Liver (tissue), 9 donors: Measurements from ENCODE around the gene COL4A3. TPM values are rescaled to one million over a fixed set of nuclear protein-coding genes. Genes with fewer than 3 reads are reported as not detected.

ENCODE experiments used
- DNase-seq: peaks from one replicate; pipeline ENCODE4 v3.0.0-alpha.2; 2017; ENCODE audit warnings: low spot score
- H3K27ac ChIP-seq, 2 donors: one replicate each; pipeline ENCODE4 v1.7.0; 2013; ENCODE audit warnings: inconsistent platforms in 2 of 2, low read length in 2 of 2, control low read depth in 1 of 2, low read depth in 1 of 2, mild to moderate bottlenecking in 1 of 2
- H3K27me3 ChIP-seq, 4 donors: one replicate each; pipeline versions ENCODE4 v1.6.1 to v1.7.0; 2013; ENCODE audit warnings: low read length in 3 of 4, inconsistent platforms in 1 of 4, mild to moderate bottlenecking in 1 of 4, moderate library complexity in 1 of 4; ENCODE audit not compliant: control insufficient read depth in 4 of 4, insufficient read depth in 4 of 4
- H3K36me3 ChIP-seq, 4 donors: one replicate each; pipeline versions ENCODE4 v1.6.1 to v1.7.0; 2013; ENCODE audit warnings: low read length in 3 of 4, mild to moderate bottlenecking in 3 of 4, low read depth in 1 of 4, moderate library complexity in 1 of 4; ENCODE audit not compliant: control insufficient read depth in 4 of 4, insufficient read depth in 3 of 4
- H3K4me1 ChIP-seq, 4 donors: one replicate each; pipeline versions ENCODE4 v1.6.1 to v1.7.0; 2013; ENCODE audit warnings: low read length in 3 of 4, mild to moderate bottlenecking in 3 of 4, moderate library complexity in 1 of 4; ENCODE audit not compliant: control insufficient read depth in 4 of 4, insufficient read depth in 4 of 4
- H3K4me3 ChIP-seq, 3 donors: one replicate each; pipeline versions ENCODE4 v1.6.1 to v1.7.0; 2013; ENCODE audit warnings: low read length in 3 of 3, control low read depth in 1 of 3, low read depth in 1 of 3, mild to moderate bottlenecking in 1 of 3
- H3K9ac ChIP-seq, 2 donors: one replicate each; pipeline ENCODE4 v1.7.0; 2013; ENCODE audit warnings: low read length in 2 of 2, mild to moderate bottlenecking in 2 of 2, moderate library complexity in 2 of 2, control low read depth in 1 of 2, low read depth in 1 of 2
- H3K9me3 ChIP-seq, 4 donors: one replicate each; pipeline versions ENCODE4 v1.6.1 to v1.7.0; 2013; ENCODE audit warnings: low read length in 3 of 4; ENCODE audit not compliant: control insufficient read depth in 4 of 4
- CTCF ChIP-seq: fragments of 150-350 bp; IDR thresholded peaks from 2 replicates; pipeline ENCODE4 v1.5.1; 2017; ENCODE audit warnings: improper control_type of control experiment, low read depth, low read length; ENCODE audit not compliant: missing input control
- EGR1 ChIP-seq, 2 donors: IDR thresholded peaks; 2 replicates each; pipeline ENCODE4 v1.6.1; 2016 to 2018; ENCODE audit warnings: antibody characterized with exemption in 2 of 2, low read depth in 2 of 2
- FOXA1 ChIP-seq: IDR thresholded peaks from 2 replicates; pipeline ENCODE4 v1.6.1; 2016; ENCODE audit warnings: antibody characterized with exemption
- FOXA2 ChIP-seq: IDR thresholded peaks from 2 replicates; pipeline ENCODE4 v1.6.1; 2016; ENCODE audit warnings: antibody characterized with exemption
- GABPA ChIP-seq, 2 donors: IDR thresholded peaks in 1 of 2; conservative IDR thresholded peaks in 1 of 2; 2 replicates each; pipeline ENCODE4 v1.6.1; 2016; ENCODE audit warnings: antibody characterized with exemption in 2 of 2, mild to moderate bottlenecking in 1 of 2, moderate library complexity in 1 of 2
- HNF4A ChIP-seq, 2 donors: conservative IDR thresholded peaks; 2 replicates each; pipeline ENCODE4 v1.6.1; 2016; ENCODE audit warnings: antibody characterized with exemption in 2 of 2, mild to moderate bottlenecking in 2 of 2
- HNF4G ChIP-seq: IDR thresholded peaks from 2 replicates; pipeline ENCODE4 v1.6.1; 2016; ENCODE audit warnings: antibody characterized with exemption
- JUND ChIP-seq, 2 donors: IDR thresholded peaks; 2 replicates each; pipeline ENCODE4 v1.6.1; 2016; ENCODE audit warnings: antibody characterized with exemption in 2 of 2
- MAX ChIP-seq: IDR thresholded peaks from 2 replicates; pipeline ENCODE4 v1.6.1; 2016; ENCODE audit warnings: antibody characterized with exemption
- NR2F2 ChIP-seq: IDR thresholded peaks from 2 replicates; pipeline ENCODE4 v1.6.1; 2016; ENCODE audit warnings: antibody characterized with exemption
- RAD21 ChIP-seq, 2 donors: IDR thresholded peaks; 2 replicates each; pipeline ENCODE4 v1.6.1; 2016; ENCODE audit warnings: antibody characterized with exemption in 2 of 2, mild to moderate bottlenecking in 2 of 2
- RXRA ChIP-seq, 2 donors: IDR thresholded peaks; 2 replicates each; pipeline ENCODE4 v1.6.1; 2017 to 2018; ENCODE audit warnings: antibody characterized with exemption in 2 of 2, mild to moderate bottlenecking in 1 of 2
- SP1 ChIP-seq: IDR thresholded peaks from 2 replicates; pipeline ENCODE4 v1.6.1; 2018; ENCODE audit warnings: antibody characterized with exemption, mild to moderate bottlenecking
- TAF1 ChIP-seq: conservative IDR thresholded peaks from 2 replicates; pipeline ENCODE4 v1.6.1; 2016; ENCODE audit warnings: antibody characterized with exemption, mild to moderate bottlenecking
- YY1 ChIP-seq: IDR thresholded peaks from 2 replicates; pipeline ENCODE4 v1.6.1; 2016; ENCODE audit warnings: antibody characterized with exemption, mild to moderate bottlenecking
- WGBS: extraction: QIAGEN DNeasy Blood & Tissue Kit; methylation state at CpG from one replicate; pipeline ENCODE4 v1.1.7; 2013; 5-methylcytosine and 5-hydroxymethylcytosine counted together
- polyA plus RNA-seq, 2 donors: library from polyadenylated mRNA; stranded (reverse) in 1 of 2; unstranded in 1 of 2; fragments of 200-250 nt in 1 of 2; fragments of >200 nt in 1 of 2; fragmentation: Nextera tagmentation in 1 of 2; extraction: Ambion mirVana in 1 of 2; gene quantifications; one replicate each; pipeline versions ENCODE4 v1.2.1 to v1.2.3, GENCODE V29; 2013 to 2015
- total RNA-seq, 2 donors: library from RNA; depleted of rRNA; stranded (reverse); fragments of >200 nt; gene quantifications; one replicate each; pipeline ENCODE4 v1.2.3, GENCODE V29; 2014
- TF ChIP-seq, protein P1 (sequence below): IDR thresholded peaks from 2 replicates; pipeline ENCODE4 v1.6.1; 2016; ENCODE audit warnings: antibody characterized with exemption, mild to moderate bottlenecking
- TF ChIP-seq, protein P2 (sequence below): IDR thresholded peaks from 2 replicates; pipeline ENCODE4 v1.6.1; 2016; ENCODE audit warnings: antibody characterized with exemption
- TF ChIP-seq, protein P3 (sequence below): IDR thresholded peaks from 2 replicates; pipeline ENCODE4 v1.6.1; 2016; ENCODE audit warnings: antibody characterized with exemption
- donor health status: healthy.
- donor health status: healthy.
- donor health status: healthy.
- donor health status: healthy.
- donor health status: healthy.

The COL4A3 gene
- total and polyA plus RNA-seq, 4 donors, result 0.05 to 2.3 (median 0.35) TPM

DNA sequence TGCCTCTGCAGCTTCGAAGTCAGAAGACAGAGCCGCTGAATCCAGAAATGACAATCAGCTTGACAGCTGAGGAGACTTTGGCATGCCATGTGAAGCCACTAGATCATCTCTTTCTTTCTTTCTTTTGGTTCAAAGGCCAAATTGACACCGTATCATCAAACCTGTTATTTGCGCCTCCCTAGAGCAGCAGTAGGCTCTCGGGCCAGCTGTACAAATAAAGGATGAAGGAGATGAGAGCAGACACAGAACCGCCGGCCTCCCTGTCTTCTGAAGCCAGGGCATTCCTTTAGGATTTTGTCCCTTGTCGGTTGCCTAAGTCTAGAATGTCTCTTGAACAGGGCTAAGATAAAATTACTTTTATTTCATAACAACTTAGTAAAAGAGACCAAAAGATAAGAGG lies 37.2 kb upstream of the COL4A3 start:
- 50% methylated on average over 8 of the region's 8 CpGs for WGBS
- TF ChIP-seq, protein P1, sequence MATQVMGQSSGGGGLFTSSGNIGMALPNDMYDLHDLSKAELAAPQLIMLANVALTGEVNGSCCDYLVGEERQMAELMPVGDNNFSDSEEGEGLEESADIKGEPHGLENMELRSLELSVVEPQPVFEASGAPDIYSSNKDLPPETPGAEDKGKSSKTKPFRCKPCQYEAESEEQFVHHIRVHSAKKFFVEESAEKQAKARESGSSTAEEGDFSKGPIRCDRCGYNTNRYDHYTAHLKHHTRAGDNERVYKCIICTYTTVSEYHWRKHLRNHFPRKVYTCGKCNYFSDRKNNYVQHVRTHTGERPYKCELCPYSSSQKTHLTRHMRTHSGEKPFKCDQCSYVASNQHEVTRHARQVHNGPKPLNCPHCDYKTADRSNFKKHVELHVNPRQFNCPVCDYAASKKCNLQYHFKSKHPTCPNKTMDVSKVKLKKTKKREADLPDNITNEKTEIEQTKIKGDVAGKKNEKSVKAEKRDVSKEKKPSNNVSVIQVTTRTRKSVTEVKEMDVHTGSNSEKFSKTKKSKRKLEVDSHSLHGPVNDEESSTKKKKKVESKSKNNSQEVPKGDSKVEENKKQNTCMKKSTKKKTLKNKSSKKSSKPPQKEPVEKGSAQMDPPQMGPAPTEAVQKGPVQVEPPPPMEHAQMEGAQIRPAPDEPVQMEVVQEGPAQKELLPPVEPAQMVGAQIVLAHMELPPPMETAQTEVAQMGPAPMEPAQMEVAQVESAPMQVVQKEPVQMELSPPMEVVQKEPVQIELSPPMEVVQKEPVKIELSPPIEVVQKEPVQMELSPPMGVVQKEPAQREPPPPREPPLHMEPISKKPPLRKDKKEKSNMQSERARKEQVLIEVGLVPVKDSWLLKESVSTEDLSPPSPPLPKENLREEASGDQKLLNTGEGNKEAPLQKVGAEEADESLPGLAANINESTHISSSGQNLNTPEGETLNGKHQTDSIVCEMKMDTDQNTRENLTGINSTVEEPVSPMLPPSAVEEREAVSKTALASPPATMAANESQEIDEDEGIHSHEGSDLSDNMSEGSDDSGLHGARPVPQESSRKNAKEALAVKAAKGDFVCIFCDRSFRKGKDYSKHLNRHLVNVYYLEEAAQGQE, result no peak
- no peak for TF ChIP-seq RAD21 (IDR thresholded peaks at IDR 0.05)
- no peak for TF ChIP-seq CTCF
- no peak for TF ChIP-seq TAF1
- TF ChIP-seq SP1, result no peak
- no peak for TF ChIP-seq FOXA1
- TF ChIP-seq, protein P2, sequence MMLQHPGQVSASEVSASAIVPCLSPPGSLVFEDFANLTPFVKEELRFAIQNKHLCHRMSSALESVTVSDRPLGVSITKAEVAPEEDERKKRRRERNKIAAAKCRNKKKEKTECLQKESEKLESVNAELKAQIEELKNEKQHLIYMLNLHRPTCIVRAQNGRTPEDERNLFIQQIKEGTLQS, result no peak
- no peak for TF ChIP-seq FOXA2
- TF ChIP-seq MAX, result no peak
- no peak for TF ChIP-seq JUND (IDR thresholded peaks at IDR 0.05)
- TF ChIP-seq GABPA (IDR thresholded peaks at IDR 0.05 in 1 of 2, conservative IDR thresholded peaks at IDR 0.05 in 1 of 2), result no peak
- TF ChIP-seq YY1, result no peak
- no peak for TF ChIP-seq HNF4A (conservative IDR thresholded peaks at IDR 0.05)
- no peak for TF ChIP-seq RXRA (IDR thresholded peaks at IDR 0.05)
- TF ChIP-seq, protein P3, sequence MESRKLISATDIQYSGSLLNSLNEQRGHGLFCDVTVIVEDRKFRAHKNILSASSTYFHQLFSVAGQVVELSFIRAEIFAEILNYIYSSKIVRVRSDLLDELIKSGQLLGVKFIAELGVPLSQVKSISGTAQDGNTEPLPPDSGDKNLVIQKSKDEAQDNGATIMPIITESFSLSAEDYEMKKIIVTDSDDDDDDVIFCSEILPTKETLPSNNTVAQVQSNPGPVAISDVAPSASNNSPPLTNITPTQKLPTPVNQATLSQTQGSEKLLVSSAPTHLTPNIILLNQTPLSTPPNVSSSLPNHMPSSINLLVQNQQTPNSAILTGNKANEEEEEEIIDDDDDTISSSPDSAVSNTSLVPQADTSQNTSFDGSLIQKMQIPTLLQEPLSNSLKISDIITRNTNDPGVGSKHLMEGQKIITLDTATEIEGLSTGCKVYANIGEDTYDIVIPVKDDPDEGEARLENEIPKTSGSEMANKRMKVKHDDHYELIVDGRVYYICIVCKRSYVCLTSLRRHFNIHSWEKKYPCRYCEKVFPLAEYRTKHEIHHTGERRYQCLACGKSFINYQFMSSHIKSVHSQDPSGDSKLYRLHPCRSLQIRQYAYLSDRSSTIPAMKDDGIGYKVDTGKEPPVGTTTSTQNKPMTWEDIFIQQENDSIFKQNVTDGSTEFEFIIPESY, result no peak
- no peak for TF ChIP-seq NR2F2
- TF ChIP-seq EGR1 (IDR thresholded peaks at IDR 0.05; ENCODE audit: low read depth in 2 of 2), result no peak
- Histone ChIP-seq H3K9me3 (no peaks in the 10 kb centered on the region), H3K36me3 (no peaks in the 10 kb centered on the region), H3K4me3 (no peak overlapping the region), H3K27ac (no peak overlapping the region), H3K27me3 (no peaks in the 10 kb centered on the region), H3K4me1 (peaks cover 0 to 3% (median 1%) of the 10 kb centered on the region in 4 donors), H3K9ac (no peak overlapping the region)
- DNase-seq, result no peak

- Histone ChIP-seq H3K27ac (no peak overlapping the region), H3K27me3 (no peaks in the 10 kb centered on the region), H3K36me3 (no peaks in the 10 kb centered on the region), H3K9me3 (no peaks in the 10 kb centered on the region), H3K9ac (no peak overlapping the region), H3K4me3 (no peak overlapping the region), H3K4me1 (peaks cover 0 to 16% (median 10%) of the 10 kb centered on the region in 4 donors)
- TF ChIP-seq NR2F2 (no peak), TAF1 (no peak), GABPA (IDR thresholded peaks at IDR 0.05 in 1 of 2, conservative IDR thresholded peaks at IDR 0.05 in 1 of 2) (no peak), SP1 (no peak), EGR1 (IDR thresholded peaks at IDR 0.05; ENCODE audit: low read depth in 2 of 2) (no peak), HNF4G (no peak), FOXA1 (no peak), HNF4A (conservative IDR thresholded peaks at IDR 0.05) (no peak)
- TF ChIP-seq, protein P1, result no peak
- DNase-seq, result no peak
- WGBS, result 96% methylated on average over 8 of the region's 8 CpGs
Observed at GRCh38 chr2:227130636-227131035, 33.8 kb upstream of the COL4A3 start.
